OCI-LY1 (cell line): ENCODE data around the gene SVOPL.

Experiments used
- CTCF ChIP-seq: fragments of 200-600 bp; sonication (generic), shearing (Covaris generic); IDR thresholded peaks from 2 replicates; pipeline ENCODE4 v1.5.1; 2017; ENCODE audit warnings: mild to moderate bottlenecking, antibody characterized with exemption, low read length, moderate library complexity, mixed read lengths
- EZH2 ChIP-seq: fragments of 200-600 bp; sonication (generic), shearing (Covaris generic); IDR thresholded peaks from 2 replicates; pipeline ENCODE4 v1.8.0; 2017; ENCODE audit warnings: borderline replicate concordance, mixed run types, mild to moderate bottlenecking, antibody characterized with exemption, low read length, moderate library complexity, mixed read lengths

- TF ChIP-seq CTCF (no peak), EZH2 (no peak)
Measured at GRCh38 chr7:138748666-138749065, 47.5 kb upstream of the SVOPL start.
